Cerebellar nuclear complex (tissue), 1 donor: ENCODE results near the gene ATR.
"Not testable (repeated sequence)": the region's sequence is repeated elsewhere in the genome, so short reads cannot be mapped to it uniquely, and the experiment has no call there.

Experiments
- DNase-seq, 2 experiments: peaks; one replicate each; lab custom pipeline; 2025; lab: John Stamatoyannopoulos, UW

Gene ATR

DNA sequence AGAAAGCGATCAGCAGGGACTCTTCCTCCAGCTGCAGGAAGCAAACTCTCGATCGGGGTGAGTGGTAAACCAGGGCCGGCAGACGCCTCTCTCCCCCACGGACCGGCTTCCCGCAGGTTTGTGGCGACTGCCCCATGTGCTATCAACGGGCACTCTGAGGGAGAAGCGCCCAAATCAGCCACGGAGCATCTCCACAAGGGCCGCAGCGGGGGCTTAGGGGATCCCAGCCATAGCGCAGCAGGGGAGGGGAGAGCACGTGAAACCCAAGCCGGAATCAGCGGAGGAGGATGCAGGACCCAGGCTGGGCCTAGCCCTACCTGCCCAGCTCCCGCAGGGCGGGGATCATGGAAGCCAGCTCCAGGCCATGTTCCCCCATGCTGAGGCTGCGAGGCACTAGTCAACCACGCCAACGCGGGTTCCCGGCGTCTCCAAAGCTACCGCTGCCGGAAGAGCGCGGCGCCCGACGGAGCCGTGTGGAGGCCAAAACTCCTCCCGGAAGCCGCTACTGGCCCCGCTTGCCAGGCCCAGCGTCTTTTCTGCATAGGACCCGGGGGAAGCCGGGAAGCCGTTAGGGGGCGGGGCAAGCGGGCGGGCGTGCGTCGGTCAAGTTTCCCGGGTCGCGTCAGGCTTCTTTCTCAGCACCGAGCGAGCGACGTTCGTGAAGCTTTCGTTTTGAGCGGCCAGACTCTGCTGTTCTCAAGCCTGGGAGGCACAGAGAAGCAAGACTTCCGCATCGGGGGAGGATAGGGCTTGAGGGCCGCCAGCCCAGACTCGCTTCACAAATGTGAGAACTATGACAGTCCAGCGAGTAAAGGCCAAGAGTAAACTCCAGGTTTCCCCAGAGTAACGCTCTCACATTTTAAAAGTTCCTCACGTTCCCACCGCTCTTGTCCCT, at the start of gene ATR:
TSS of gene ATR (minus strand) at position 405 of the 895 bp plus-strand sequence. CDS start at position 376, 29 bp downstream.
- DNase-seq = peak; percentile 23 to 60

DNA sequence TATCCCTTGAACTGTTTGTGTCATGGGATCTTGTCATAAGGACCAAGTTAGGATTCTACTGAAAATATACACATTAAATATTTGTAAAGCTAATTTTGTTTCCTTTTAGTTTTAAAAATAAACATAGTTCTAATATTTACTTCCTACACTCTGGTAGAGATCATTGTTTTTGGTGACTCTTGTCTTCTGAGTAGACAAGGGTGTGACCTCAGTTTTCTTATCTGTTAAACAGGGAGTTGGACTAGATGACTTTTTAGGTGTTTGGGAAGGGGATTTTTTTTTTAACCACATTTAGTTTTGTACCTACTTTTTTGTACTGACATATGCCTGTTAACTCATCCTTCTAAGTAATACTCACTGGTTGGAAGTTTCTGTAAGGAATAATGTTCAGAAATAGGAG, 48.4 kb upstream of the ATR start:
- no peak for DNase-seq

DNA sequence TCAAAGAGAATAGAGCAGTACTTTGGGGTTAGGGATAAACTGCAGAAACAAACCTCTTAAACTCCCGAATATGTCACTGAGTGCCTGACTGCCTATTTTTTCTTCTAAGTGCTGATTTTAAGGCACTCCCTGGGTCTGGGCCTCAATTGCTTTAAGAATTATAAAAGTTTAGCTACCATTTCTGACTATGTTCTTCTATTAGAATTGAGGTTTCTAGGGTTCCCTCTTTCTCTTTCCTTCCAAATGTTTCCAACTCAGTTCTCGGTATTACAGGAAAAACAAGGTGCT, 46.6 kb upstream of the ATR start:
- no peak for DNase-seq

DNA sequence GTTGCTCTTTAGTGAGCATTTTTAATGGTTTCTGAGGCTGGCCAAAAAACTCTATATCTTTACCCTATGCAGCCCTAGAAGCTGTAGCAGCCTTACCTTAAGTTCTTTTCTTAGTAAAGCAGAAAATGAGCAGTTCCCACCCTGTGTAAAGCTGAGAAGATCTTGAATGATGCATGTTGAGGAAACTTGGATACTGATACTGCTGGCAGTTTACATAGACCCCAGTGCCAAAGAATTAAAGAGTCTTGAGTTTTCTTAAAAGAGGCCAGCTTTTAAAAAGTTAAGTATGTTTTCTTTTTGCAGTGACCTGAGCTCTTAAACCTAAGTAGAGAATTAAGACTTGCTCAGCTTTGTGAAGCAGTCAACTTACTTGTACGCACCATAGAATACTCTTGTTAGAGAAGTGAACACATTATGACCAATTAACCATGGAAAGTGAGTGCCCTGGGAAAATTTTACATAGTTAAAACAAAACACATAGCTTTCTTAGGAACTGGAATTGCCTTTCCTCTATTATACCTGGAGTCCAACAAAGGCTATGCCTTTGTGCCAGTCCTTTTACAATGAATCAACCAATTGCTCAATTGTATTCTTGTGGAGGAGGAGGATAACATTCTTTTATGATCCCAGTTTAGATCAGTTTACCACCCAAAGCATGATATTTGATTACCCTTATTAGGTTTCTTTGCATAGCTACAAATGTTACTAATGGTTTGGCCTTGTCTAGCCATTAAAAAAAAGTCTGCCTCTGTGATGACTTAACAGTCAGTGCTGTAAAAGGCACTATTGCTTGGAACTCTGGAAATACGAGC, 46.0 kb upstream of the ATR start:
- no peak for DNase-seq

DNA sequence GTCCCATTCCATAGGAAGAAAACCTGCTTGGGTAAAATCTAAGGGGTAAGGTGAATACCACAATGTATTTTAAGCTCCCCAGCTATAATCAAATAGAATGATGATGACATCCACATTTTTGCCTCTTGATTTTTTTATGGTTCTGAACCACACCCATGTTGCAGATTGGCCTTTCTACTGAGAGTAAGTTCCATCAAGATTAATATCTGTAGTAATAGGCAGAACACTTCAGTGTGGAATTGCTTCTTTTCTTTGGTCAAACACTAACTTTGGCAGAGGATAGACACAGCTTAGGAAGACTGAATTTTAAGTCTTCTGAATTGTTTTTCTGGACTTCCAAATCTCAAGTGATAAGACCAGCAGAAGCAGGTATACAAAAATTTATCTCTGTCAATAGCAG, 44.7 kb upstream of the ATR start:
- DNase-seq = no peak

DNA sequence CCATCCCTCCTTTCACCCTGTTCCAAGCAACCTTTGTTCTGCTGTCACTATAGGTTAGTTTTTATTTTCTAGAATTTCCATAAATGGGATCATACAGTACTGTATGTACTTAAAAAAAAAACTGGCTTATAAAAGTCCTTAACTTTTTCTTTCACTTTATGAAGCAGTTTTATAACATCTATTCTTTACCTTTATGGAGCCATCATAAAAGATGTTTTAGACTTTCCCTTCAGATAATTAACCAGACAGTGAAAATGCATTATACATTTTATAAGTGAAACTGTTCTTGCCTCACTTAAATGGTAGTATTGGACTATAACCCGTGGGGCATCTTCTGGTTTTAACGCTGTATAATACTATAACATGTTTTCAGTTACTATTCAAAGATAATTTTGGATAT, 43.9 kb upstream of the ATR start:
- DNase-seq = no peak

DNA sequence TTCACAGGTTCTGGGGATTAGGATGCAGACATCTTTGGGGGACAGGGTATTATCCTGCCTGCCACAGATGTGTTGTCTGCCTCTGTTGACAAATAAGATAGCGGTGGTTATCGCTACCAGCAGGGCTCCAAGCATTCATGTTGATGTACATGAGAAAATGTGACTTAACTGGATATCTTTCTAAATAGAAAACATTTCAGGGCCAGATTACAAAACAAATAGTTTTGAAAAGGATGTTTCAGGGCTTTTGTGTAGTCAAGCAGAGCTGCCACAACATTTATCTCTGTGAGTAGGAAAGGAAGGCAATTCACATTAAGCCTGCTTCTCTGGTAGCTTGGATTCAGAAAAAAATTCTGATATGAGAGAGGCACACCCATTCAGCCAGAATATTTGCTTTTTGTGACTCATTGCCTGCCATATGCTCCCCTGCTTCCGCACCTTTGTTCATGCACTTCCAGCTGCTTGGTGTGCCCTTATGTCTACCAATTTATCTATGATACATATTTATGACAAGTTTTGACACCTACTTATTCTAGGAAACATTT, 40.5 kb upstream of the ATR start:
- no peak for DNase-seq

DNA sequence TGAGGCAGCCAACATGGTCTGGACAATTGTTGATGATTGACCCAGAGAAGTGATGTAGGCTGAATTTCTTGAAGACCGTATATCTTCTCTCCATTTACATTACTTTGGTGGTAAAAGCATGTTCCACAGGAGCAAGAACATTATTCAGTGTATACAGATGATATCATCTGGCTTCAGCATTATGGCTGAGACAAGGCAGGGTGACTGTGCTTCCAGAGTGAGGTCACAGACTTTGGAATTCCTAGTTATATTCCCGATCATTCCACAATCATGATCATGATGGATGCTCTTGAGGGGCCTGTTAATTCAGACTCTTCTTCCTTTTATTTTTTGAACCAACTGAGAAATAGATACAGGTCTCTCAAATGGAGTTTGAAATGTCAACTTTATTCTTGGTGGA, 36.6 kb upstream of the ATR start:
- DNase-seq = no peak

DNA sequence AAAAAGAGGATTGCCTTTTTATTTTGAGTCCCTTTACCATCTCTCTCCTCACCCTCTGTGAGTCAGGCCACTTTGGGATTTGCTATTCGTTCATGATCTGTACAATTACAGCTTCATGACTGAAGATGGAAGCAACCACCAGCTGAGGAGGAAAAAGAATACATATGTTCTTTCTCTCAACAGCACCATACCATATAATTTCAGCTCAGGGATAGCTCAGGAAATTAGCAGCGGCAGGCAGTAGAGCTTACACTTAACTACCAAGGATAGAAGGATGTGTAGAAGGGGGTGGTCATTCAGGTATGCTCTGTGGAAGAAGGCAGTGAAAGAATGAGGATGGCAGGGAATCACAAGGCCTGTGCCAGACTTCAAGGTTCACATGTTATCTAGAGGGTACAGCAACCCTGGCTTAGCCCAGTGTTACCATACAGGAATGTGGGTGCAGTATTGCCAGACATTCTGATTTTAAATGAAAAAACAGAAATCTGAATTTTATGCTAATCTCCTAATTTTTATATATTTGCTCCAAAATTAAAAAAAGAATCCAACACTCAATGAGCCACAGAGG, 35.6 kb upstream of the ATR start:
- DNase-seq = no peak

DNA sequence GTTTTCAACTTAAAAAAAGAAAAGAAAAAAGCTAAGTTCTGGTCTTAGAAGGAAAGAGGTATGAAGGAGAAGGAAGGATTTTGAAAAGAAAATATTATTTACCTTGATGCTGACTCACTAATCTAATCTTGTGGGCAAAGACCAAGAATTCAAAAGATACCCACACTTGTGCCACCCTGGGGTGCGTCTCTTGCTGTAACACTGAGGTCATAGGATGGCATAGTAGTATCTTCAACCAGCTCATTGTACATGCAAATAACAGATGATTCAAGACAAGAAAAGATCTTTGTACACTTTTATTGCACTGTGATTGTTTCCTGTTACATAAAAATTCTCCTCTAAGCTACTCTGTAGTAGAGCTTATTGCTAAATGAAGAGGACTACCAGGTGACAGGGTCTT, 35.0 kb upstream of the ATR start:
- DNase-seq = no peak

DNA sequence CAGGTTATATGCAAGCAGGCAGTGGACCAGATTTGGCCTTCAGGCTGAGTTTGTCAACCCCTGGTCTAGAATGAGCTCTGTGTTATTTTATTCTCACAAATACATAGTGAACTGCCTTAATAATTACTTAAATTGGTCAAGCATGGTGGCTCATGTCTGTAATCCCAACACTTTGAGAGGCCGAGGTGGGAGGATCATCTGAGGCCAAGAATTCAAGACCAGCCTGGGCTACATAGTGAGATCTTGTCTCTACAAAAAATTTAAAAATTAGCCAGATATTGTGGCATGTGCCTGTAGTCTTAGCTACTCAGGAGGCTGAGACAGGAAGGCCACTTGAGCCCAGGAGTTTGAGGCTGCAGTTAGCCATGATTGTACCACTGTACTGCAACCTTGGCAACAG, 32.7 kb upstream of the ATR start:
- DNase-seq = no peak

DNA sequence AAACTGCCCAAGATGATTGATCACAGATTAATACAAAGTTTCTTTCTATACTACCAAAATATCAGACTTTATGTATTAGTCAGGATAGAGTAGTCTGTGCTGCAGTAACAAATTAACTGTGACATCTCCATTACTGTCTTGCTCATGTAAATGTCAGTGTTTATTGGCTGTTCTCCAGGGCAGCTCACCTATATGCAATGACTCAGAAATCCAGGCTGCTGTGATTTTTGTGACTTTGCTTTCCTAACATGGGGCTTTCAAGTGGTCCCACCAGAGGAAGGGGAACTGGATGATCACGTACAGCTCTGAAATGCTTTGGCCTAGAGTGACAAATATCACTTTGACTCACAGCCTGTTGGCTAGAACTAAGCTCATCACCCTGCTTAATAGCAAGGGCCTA, 30.6 kb upstream of the ATR start:
- DNase-seq = no peak

DNA sequence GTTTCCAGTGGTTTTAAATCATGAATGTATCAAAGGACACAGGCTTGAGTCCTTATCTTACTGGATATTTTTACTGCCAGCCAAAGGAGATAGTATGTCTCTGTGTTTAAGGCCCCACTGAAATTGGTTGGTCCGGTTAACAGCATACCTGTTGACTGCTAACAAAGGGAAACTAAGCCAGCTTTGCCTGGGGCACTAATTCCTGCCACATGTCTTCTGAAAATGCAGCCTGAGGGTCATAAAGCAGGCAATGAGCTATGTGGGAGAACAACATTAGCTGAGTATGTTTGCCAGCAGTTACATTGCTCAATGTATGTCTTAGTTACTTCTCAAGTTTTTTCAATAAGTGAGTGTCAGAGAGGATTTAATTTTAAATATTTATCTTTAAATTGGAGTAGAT, 30.1 kb upstream of the ATR start:
- no peak for DNase-seq

DNA sequence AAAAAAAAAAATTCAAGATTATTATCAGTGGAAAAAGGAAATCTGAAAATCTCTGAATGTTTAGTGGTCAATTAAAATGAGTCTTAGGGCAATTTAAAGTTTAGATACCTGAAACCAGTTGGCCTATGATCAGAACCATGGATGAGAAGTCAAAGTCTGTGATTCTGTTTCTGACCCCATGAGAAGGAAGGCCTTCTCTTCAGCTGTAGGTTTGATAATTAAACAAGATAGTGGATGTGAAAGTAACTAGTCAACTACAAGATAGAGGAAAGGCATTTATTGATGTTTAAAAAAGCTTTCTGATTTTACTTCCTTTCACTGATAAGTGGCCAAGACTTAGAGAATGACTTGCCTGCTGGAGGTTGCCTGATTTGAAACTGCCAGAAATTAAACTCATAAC, 26.4 kb upstream of the ATR start:
- no peak for DNase-seq

DNA sequence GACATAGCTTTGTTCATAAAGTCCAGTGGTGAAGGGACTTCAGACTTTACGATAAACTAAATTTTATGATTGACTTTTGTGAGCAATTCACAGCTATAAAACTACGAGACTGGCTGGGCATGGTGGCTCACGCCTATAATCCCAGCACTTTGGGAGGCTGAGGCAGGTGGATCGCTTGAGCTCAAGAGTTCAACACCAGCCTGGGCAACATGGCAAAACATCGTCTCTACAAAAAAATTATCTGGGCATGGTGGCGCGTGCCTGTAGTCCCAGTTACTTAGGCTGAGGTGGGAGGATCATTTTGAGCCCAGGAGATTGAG, 24.8 kb upstream of the ATR start:
- DNase-seq = not testable (repeated sequence)

DNA sequence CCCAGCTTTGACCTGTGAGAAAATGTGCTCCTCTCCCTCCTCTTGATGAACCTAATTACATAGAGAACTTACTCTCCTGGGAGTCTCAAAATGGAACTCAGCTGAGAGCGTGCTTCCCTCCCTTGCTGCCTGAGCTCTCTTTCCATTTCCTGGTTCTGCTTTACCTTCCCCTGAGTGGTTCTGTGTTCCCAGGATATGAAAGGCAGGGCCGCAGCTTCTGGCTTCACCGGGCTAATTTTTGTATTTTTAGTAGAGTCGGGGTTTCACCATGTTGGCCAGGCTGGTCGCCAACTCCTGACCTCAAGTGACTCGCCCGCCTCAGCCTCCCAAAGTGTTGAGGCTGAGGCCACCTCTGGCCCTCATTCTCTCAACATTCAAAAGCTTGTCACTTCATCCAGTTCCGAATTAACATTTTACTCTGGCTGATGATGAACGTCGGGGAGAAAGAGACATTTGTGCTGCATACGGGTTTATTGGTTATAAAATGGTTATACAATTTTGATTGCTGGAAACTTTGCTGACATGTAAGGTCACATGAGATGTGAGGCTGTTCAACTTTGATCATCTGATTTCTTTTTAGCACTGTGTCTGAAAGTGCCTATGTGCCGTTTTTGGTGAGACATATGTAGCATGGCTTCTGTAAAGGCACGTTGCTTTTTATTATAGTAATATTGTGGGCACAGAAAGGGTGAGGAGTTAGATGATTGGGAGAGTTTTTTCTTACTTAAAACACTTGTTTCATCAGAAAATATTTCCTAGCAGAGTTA, 24.3 kb upstream of the ATR start:
- DNase-seq = no peak

DNA sequence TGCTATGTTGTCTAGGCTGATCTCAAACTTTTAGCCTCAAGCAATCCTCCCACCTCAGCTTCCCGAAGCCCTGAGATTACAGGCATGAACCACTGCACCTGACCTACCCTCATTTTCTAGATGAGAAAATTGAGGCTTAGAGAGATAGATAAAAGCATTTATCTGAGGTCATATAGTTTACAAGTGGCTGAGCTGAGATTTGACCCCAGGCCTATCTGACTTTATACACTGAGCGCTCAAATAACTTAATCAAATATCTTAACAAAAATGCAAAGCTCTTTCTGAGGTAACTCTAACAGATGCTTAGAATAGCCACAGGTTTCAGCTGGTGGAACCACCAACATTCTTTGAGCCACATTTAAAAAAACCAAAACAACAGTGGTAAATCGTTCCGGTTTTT, 23.2 kb upstream of the ATR start:
- no peak for DNase-seq

DNA sequence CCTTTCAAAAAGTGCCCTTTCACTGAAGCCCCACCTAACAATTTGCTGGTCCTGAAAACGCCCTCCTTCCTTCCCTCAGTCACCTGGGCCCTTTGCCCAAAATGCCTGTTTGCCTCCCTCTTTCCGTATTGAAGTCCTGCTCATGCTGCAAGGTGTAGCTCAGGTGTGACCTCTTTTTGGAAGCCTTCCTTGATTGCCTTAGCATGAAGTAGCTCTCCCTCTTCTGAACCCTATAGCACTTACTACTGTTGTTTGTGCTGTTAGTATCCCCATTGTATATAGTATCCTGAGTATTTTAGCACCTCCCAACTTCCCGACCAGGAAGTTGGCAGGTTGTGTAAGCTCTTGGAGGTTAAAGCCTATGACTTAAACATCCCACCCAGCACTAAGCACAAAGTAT, 19.4 kb upstream of the ATR start:
- DNase-seq = no peak

DNA sequence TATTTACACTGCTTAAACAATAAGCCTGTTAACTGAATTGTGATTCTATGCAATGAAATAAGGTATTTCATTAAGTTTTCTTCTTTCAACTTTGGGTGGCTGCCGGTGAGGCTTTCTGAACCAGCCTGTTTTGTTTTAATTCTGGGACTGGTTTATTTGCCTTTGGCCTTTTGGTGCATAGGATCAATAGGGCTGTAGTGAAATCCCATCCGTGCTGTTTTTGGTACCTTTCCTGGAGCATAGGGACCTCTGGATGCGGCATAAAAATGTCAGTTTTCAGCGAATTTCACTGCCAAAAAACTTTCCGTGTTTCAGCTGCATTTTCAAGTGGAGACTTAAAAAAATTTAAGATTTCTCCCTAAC, 18.2 kb upstream of the ATR start:
- no peak for DNase-seq

DNA sequence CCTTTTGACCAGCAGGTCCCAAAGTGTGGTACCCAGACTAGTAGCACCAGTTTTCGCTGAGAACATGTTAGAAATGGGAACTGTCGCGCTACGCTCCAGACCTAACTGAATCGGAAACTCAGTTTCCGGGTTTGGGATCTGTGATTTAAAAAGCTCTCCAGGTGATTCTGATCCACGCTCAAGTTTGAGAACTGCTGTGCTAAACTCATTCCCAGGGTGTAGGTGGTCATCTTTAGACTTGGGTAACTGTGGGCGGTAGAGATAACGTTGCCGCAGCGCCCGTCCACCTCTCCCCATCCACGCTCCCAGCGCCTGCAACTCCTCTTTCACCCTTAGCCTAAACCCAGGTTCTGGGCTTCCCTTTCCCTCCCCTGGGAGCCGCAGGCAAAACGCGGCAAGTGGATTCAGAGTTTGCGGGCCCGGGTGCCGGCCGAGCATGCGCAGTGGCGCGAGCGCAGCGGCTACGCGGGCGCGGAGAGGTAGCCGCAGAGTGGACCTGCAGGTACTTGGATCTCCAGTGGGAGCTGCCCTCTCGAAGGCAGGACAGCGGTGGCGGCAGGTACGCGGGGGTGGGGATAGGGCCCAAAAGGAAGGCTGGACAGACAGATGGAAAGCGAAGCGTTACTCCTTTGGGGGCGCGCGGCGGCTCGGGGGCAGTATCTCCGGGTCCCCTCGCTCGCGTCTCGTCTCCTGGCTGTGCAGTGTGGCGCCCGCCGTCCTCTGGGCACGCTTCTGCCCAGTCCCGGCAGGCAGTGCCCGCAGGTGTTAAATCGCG, 17.6 kb upstream of the ATR start, which contains the start of gene PLS1:
TSS of gene PLS1 (plus strand) at position 443 of the 775 bp plus-strand sequence. CDS start 67,845 bp downstream, outside the sequence.
- peak in 1 of 2 experiments; percentile 53 for DNase-seq

DNA sequence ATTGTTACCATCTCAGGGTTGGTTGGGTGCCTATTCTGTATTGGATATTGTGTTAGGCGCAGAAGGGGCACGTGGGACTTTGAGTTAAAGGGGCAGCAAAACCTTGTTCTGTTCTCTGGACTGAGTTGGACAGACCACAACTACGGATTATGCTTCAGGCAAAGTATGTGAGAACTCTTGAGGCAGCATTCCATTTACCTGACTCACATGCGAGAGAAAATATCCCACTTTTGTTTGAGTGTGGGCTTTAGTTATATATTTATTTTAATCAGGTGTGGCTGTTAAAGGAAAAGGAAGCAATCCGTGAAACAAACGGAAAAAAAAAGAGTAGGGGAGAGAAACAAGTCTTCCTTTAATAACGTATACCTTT, 17.0 kb upstream of the ATR start:
- DNase-seq = no peak
